GM23338 (cell line): ENCODE data around the gene FAXDC2. TPM values are rescaled to one million over a fixed set of nuclear protein-coding genes. Genes with fewer than 3 reads are reported as not detected.

Experiments used
- ATAC-seq: fragments of 200-7000 bp; cut with Tn5 transposase; 3 replicates; pipeline ENCODE4 v1.9.1; 2020
- DNase-seq: peaks from one replicate; pipeline ENCODE4 v3.0.0-alpha.2; 2015; ENCODE audit warnings: low spot score
- H2AFZ ChIP-seq: fragments of 200-600 bp; sonication (generic); 2 replicates; pipeline ENCODE4 v1.8.0; 2016; ENCODE audit warnings: antibody characterized with exemption, mild to moderate bottlenecking, moderate library complexity
- H3F3A ChIP-seq: fragments of 200-600 bp; sonication (generic); replicated peaks from 2 replicates; pipeline ENCODE4 v1.8.0; 2017; ENCODE audit warnings: antibody characterized with exemption, mixed run types, low read depth
- H3K27ac ChIP-seq: fragments of 200-600 bp; sonication (generic); 2 replicates; pipeline ENCODE4 v1.6.1; 2016; ENCODE audit warnings: low read depth
- H3K27me3 ChIP-seq: fragments of 200-600 bp; sonication (generic); 2 replicates; pipeline ENCODE4 v1.8.0; 2016; ENCODE audit warnings: mild to moderate bottlenecking, mixed run types, moderate library complexity; ENCODE audit not compliant: insufficient read depth
- H3K36me3 ChIP-seq: fragments of 200-600 bp; sonication (generic); 2 replicates; pipeline ENCODE4 v1.8.0; 2016; ENCODE audit warnings: mild to moderate bottlenecking; ENCODE audit not compliant: insufficient read depth
- H3K4me1 ChIP-seq: fragments of 200-600 bp; sonication (generic); 2 replicates; pipeline ENCODE4 v1.8.0; 2016; ENCODE audit warnings: mild to moderate bottlenecking, moderate library complexity; ENCODE audit not compliant: insufficient read depth
- H3K4me2 ChIP-seq: fragments of 200-600 bp; sonication (generic); 2 replicates; pipeline ENCODE4 v1.7.1; 2017; ENCODE audit warnings: mixed run types
- H3K4me3 ChIP-seq: fragments of 200-600 bp; sonication (generic); 2 replicates; pipeline ENCODE4 v1.6.1; 2016; ENCODE audit warnings: mixed run types
- H3K79me2 ChIP-seq: fragments of 200-600 bp; sonication (generic); replicated peaks from 2 replicates; pipeline ENCODE4 v1.8.0; 2017; ENCODE audit warnings: mild to moderate bottlenecking; ENCODE audit not compliant: insufficient read depth
- H3K9me2 ChIP-seq: fragments of 200-600 bp; sonication (generic); 2 replicates; pipeline ENCODE4 v1.8.0; 2017; ENCODE audit not compliant: insufficient read depth
- H4K20me1 ChIP-seq: fragments of 200-600 bp; sonication (generic); replicated peaks from 2 replicates; pipeline ENCODE4 v1.8.0; 2017; ENCODE audit warnings: mild to moderate bottlenecking; ENCODE audit not compliant: insufficient read depth
- H3K27ac Mint-ChIP-seq: 2 replicates; pipeline ENCODE4 v1.8.0; 2020; ENCODE audit warnings: inconsistent platforms, mild to moderate bottlenecking, moderate library complexity, mixed read lengths
- H3K27me3 Mint-ChIP-seq: 3 replicates; pipeline ENCODE4 v1.8.0; 2022; ENCODE audit warnings: low read depth, mild to moderate bottlenecking, moderate library complexity, mixed read lengths, inconsistent platforms; ENCODE audit not compliant: insufficient read depth, poor library complexity
- H3K36me3 Mint-ChIP-seq: 3 replicates; pipeline ENCODE4 v1.8.0; 2021; ENCODE audit warnings: low read depth, mild to moderate bottlenecking, inconsistent platforms, moderate library complexity, mixed read lengths
- H3K4me1 Mint-ChIP-seq: 3 replicates; pipeline ENCODE4 v1.8.0; 2020; ENCODE audit warnings: mild to moderate bottlenecking, inconsistent platforms, mixed read lengths
- H3K4me3 Mint-ChIP-seq: 3 replicates; pipeline ENCODE4 v1.8.0; 2021; ENCODE audit warnings: moderate library complexity, mild to moderate bottlenecking, inconsistent platforms, mixed read lengths
- H3K9me3 Mint-ChIP-seq: 3 replicates; pipeline ENCODE4 v1.8.0; 2020; ENCODE audit warnings: moderate library complexity, mild to moderate bottlenecking, inconsistent platforms, mixed read lengths
- CREB1 ChIP-seq: fragments of 250-450 bp; sonication (Bioruptor Pico); IDR thresholded peaks from 2 replicates; pipeline ENCODE4 v1.5.0; 2020; ENCODE audit warnings: low read depth, mild to moderate bottlenecking, moderate library complexity
- EZH2 ChIP-seq: fragments of 200-600 bp; sonication (generic); IDR thresholded peaks from one replicate; pipeline ENCODE4 v1.8.0; 2017; ENCODE audit warnings: antibody characterized with exemption, mild to moderate bottlenecking, low read depth; ENCODE audit not compliant: unreplicated experiment
- EZH2phosphoT487 ChIP-seq: fragments of 200-600 bp; sonication (generic); IDR thresholded peaks from one replicate; pipeline ENCODE4 v1.8.1; 2018; ENCODE audit warnings: antibody characterized with exemption; ENCODE audit not compliant: unreplicated experiment
- JUNB ChIP-seq: IDR thresholded peaks from one replicate; pipeline ENCODE4 v1.6.1; 2016; ENCODE audit warnings: antibody characterized with exemption; ENCODE audit not compliant: unreplicated experiment
- NANOG ChIP-seq: IDR thresholded peaks from 2 replicates; pipeline ENCODE4 v1.6.1; 2016; ENCODE audit warnings: antibody characterized with exemption, borderline replicate concordance
- POLR2AphosphoS5 ChIP-seq: IDR thresholded peaks from 2 replicates; pipeline ENCODE4 v1.6.1; 2016; ENCODE audit warnings: antibody characterized with exemption, low read depth
- STAT1 ChIP-seq: IDR thresholded peaks from one replicate; pipeline ENCODE4 v1.6.1; 2016; ENCODE audit warnings: antibody characterized with exemption; ENCODE audit not compliant: unreplicated experiment
- ZNF114 ChIP-seq: fragments of 250-450 bp; sonication (Bioruptor Pico); IDR thresholded peaks from 2 replicates; pipeline ENCODE4 v1.5.0; 2020; ENCODE audit warnings: mild to moderate bottlenecking, moderate library complexity
- ZNF331 ChIP-seq: fragments of 250-450 bp; sonication (Bioruptor Pico); IDR thresholded peaks from 2 replicates; pipeline ENCODE4 v1.5.0; 2020; ENCODE audit warnings: low read depth, mild to moderate bottlenecking, moderate library complexity
- polyA plus RNA-seq: library from polyadenylated mRNA; unstranded; fragments of >200 nt; fragmentation: Nextera tagmentation; extraction: Ambion mirVana; gene quantifications from 2 replicates; pipeline ENCODE4 v1.2.1, GENCODE V29; 2016
- total RNA-seq: library from RNA; depleted of rRNA; stranded (reverse); fragments of >200 nt; shearing (Covaris generic); gene quantifications from 2 replicates; pipeline ENCODE4 v1.2.3, GENCODE V29; 2014
- TF ChIP-seq, protein P1 (sequence below): IDR thresholded peaks from 2 replicates; pipeline ENCODE4 v1.6.1; 2016; ENCODE audit warnings: antibody characterized with exemption
- TF ChIP-seq, protein P2 (sequence below): fragments of 250-450 bp; sonication (Bioruptor Pico); IDR thresholded peaks from 2 replicates; pipeline ENCODE4 v1.5.0; 2020; ENCODE audit warnings: mild to moderate bottlenecking, moderate library complexity
- TF ChIP-seq, protein P3 (sequence below): IDR thresholded peaks from one replicate; pipeline ENCODE4 v1.6.1; 2018; ENCODE audit warnings: antibody characterized with exemption; ENCODE audit not compliant: unreplicated experiment

FAXDC2 gene
- total and polyA plus RNA-seq, 2 experiments from 2014 or later = 4.0 to 4.6 TPM

DNA sequence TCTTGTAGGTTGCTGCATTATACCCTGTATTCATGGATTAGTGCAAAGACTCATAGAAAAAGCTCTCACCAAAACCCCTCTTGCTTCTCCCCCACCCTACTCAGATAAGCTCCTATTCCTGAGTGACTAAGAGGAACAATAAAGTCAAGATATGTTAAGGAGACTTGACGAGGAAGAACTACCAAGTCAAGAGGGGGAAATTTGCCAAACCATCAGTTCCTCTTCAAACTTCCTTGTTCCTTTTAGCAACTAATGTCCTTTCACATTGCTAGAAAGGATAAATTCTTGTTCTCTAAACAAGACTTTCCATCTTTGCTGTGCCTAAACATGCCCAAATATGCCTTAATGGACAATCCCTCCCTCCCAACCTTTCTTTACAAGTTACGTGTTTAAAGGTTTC lies 35.0 kb upstream of the FAXDC2 start:
- no peak for ATAC-seq
- H3K4me3 ChIP-seq = no peak overlapping the region; the same call in 1 of the 2 replicates

DNA sequence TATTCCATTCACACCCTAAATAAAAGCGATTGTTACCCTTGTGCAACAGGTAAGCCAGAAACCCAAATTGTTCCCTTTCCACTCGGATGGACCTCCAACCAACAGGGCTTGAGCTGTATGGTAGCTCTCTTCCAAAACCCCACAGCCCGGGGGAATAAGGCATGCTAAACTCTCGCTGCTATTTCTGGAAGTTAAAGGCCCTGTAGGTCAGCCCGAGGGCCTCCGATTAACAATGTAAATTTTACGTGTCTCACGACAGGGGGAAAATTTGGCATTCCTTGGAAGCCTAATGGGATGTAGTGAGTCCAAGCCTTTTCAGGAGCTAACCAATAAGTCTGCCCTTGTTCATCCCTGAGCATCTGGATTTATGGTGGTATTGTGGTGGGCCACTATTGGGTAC lies 34.0 kb upstream of the FAXDC2 start:
- H3K4me1 ChIP-seq = no peaks in the 10 kb centered on the region; the same call in 1 of the 2 replicates
- Mint-ChIP-seq H3K27ac (no peak overlapping the region), H3K9me3 (peaks cover 40% of the 10 kb centered on the region), H3K36me3 (peaks cover 91% of the 10 kb centered on the region), H3K4me1 (no peaks in the 10 kb centered on the region), H3K27me3 (peaks cover 3% of the 10 kb centered on the region), H3K4me3 (no peak overlapping the region)
- ATAC-seq (peak; percentile 57), DNase-seq (peak; percentile 47)
- H3K27me3 ChIP-seq = no peaks in the 10 kb centered on the region
- no peaks in the 10 kb centered on the region for H4K20me1 ChIP-seq
- no peaks in the 10 kb centered on the region for H3K79me2 ChIP-seq
- H3F3A ChIP-seq = peaks cover 3% of the 10 kb centered on the region; the same call in 1 of the 2 replicates
- 0 out of 2 replicates have a peak, but pooled peaks cover 2% of the 10 kb centered on the region for H3K9me2 ChIP-seq
- no peak overlapping the region for H2AFZ ChIP-seq
- H3K27ac ChIP-seq = no peak overlapping the region
- H3K4me3 ChIP-seq = no peak overlapping the region
- peaks cover 42% of the 10 kb centered on the region for H3K36me3 ChIP-seq
- no peak overlapping the region for H3K4me2 ChIP-seq
- TF ChIP-seq ZNF114 (CRISPR knock-in tag) (no peak), CREB1 (CRISPR knock-in tag) (no peak), JUNB (no peak), POLR2AphosphoS5 (no peak), EZH2phosphoT487 (no peak), NANOG (no peak), STAT1 (no peak), ZNF331 (CRISPR knock-in tag) (no peak), EZH2 (no peak)
- TF ChIP-seq, protein P1, sequence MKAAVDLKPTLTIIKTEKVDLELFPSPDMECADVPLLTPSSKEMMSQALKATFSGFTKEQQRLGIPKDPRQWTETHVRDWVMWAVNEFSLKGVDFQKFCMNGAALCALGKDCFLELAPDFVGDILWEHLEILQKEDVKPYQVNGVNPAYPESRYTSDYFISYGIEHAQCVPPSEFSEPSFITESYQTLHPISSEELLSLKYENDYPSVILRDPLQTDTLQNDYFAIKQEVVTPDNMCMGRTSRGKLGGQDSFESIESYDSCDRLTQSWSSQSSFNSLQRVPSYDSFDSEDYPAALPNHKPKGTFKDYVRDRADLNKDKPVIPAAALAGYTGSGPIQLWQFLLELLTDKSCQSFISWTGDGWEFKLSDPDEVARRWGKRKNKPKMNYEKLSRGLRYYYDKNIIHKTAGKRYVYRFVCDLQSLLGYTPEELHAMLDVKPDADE = no peak
- TF ChIP-seq, protein P2, sequence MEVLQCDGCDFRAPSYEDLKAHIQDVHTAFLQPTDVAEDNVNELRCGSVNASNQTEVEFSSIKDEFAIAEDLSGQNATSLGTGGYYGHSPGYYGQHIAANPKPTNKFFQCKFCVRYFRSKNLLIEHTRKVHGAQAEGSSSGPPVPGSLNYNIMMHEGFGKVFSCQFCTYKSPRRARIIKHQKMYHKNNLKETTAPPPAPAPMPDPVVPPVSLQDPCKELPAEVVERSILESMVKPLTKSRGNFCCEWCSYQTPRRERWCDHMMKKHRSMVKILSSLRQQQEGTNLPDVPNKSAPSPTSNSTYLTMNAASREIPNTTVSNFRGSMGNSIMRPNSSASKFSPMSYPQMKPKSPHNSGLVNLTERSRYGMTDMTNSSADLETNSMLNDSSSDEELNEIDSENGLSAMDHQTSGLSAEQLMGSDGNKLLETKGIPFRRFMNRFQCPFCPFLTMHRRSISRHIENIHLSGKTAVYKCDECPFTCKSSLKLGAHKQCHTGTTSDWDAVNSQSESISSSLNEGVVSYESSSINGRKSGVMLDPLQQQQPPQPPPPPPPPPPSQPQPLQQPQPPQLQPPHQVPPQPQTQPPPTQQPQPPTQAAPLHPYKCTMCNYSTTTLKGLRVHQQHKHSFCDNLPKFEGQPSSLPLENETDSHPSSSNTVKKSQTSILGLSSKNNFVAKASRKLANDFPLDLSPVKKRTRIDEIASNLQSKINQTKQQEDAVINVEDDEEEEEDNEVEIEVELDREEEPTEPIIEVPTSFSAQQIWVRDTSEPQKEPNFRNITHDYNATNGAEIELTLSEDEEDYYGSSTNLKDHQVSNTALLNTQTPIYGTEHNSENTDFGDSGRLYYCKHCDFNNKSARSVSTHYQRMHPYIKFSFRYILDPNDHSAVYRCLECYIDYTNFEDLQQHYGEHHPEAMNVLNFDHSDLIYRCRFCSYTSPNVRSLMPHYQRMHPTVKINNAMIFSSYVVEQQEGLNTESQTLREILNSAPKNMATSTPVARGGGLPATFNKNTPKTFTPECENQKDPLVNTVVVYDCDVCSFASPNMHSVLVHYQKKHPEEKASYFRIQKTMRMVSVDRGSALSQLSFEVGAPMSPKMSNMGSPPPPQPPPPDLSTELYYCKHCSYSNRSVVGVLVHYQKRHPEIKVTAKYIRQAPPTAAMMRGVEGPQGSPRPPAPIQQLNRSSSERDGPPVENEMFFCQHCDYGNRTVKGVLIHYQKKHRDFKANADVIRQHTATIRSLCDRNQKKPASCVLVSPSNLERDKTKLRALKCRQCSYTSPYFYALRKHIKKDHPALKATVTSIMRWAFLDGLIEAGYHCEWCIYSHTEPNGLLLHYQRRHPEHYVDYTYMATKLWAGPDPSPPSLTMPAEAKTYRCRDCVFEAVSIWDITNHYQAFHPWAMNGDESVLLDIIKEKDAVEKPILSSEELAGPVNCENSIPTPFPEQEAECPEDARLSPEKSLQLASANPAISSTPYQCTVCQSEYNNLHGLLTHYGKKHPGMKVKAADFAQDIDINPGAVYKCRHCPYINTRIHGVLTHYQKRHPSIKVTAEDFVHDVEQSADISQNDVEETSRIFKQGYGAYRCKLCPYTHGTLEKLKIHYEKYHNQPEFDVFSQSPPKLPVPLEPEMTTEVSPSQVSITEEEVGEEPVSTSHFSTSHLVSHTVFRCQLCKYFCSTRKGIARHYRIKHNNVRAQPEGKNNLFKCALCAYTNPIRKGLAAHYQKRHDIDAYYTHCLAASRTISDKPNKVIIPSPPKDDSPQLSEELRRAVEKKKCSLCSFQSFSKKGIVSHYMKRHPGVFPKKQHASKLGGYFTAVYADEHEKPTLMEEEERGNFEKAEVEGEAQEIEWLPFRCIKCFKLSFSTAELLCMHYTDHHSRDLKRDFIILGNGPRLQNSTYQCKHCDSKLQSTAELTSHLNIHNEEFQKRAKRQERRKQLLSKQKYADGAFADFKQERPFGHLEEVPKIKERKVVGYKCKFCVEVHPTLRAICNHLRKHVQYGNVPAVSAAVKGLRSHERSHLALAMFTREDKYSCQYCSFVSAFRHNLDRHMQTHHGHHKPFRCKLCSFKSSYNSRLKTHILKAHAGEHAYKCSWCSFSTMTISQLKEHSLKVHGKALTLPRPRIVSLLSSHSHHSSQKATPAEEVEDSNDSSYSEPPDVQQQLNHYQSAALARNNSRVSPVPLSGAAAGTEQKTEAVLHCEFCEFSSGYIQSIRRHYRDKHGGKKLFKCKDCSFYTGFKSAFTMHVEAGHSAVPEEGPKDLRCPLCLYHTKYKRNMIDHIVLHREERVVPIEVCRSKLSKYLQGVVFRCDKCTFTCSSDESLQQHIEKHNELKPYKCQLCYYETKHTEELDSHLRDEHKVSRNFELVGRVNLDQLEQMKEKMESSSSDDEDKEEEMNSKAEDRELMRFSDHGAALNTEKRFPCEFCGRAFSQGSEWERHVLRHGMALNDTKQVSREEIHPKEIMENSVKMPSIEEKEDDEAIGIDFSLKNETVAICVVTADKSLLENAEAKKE (CRISPR knock-in tag) = no peak
- TF ChIP-seq, protein P3, sequence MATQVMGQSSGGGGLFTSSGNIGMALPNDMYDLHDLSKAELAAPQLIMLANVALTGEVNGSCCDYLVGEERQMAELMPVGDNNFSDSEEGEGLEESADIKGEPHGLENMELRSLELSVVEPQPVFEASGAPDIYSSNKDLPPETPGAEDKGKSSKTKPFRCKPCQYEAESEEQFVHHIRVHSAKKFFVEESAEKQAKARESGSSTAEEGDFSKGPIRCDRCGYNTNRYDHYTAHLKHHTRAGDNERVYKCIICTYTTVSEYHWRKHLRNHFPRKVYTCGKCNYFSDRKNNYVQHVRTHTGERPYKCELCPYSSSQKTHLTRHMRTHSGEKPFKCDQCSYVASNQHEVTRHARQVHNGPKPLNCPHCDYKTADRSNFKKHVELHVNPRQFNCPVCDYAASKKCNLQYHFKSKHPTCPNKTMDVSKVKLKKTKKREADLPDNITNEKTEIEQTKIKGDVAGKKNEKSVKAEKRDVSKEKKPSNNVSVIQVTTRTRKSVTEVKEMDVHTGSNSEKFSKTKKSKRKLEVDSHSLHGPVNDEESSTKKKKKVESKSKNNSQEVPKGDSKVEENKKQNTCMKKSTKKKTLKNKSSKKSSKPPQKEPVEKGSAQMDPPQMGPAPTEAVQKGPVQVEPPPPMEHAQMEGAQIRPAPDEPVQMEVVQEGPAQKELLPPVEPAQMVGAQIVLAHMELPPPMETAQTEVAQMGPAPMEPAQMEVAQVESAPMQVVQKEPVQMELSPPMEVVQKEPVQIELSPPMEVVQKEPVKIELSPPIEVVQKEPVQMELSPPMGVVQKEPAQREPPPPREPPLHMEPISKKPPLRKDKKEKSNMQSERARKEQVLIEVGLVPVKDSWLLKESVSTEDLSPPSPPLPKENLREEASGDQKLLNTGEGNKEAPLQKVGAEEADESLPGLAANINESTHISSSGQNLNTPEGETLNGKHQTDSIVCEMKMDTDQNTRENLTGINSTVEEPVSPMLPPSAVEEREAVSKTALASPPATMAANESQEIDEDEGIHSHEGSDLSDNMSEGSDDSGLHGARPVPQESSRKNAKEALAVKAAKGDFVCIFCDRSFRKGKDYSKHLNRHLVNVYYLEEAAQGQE = no peak

More for the DNA sequence above, 35.0 kb upstream of the FAXDC2 start:
- Histone ChIP-seq H2AFZ (no peak overlapping the region), H3K4me1 (no peaks in the 10 kb centered on the region; the same call in 1 of the 2 replicates), H3K27ac (no peak overlapping the region), H3K27me3 (no peaks in the 10 kb centered on the region), H4K20me1 (no peaks in the 10 kb centered on the region), H3K4me2 (no peak overlapping the region), H3K9me2 (0 out of 2 replicates have a peak, but pooled peaks cover 2% of the 10 kb centered on the region), H3K79me2 (no peaks in the 10 kb centered on the region), H3F3A (peaks cover 6% of the 10 kb centered on the region; the same call in 1 of the 2 replicates), H3K36me3 (peaks cover 50% of the 10 kb centered on the region)
- no peak for TF ChIP-seq EZH2phosphoT487
- no peak for TF ChIP-seq JUNB
- no peaks in the 10 kb centered on the region for H3K4me1 Mint-ChIP-seq
- H3K36me3 Mint-ChIP-seq = peaks cover 88% of the 10 kb centered on the region
- peaks cover 3% of the 10 kb centered on the region for H3K27me3 Mint-ChIP-seq
- no peak overlapping the region for H3K27ac Mint-ChIP-seq
- H3K4me3 Mint-ChIP-seq = no peak overlapping the region
- DNase-seq = no peak
- H3K9me3 Mint-ChIP-seq = peaks cover 31% of the 10 kb centered on the region
